GM18526 (cell line): ENCODE data around the gene MORC2.

ENCODE experiments used
- POLR2A ChIP-seq: IDR thresholded peaks from 3 replicates; pipeline ENCODE4 v1.6.1; 2011; ENCODE audit not compliant: insufficient read length; ENCODE audit errors: extremely low read depth

The MORC2 gene

GRCh38 chr22:30889268-30889995 lies 79.1 kb downstream of the MORC2 start:
- no peak for TF ChIP-seq POLR2A

- TF ChIP-seq POLR2A = no peak
Measured at GRCh38 chr22:30887861-30888260, 80.7 kb downstream of the MORC2 start.

DNA sequence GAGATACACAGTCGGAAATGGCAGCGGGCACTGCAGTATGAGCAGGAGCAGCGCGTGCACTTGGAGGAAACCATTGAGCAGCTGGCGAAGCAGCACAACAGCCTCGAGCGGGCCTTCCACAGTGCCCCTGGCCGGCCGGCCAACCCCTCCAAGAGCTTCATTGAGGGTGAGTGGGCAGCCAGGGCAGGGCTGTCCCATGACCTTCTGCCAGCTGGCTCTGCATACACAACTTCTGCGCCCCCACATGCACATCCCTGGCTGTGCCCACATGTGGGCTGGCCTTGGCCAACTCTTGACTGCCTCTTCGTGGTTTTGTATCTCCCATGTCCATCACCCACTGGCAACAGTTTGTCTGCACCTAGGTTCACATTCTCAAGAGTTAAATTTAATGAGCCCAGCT lies 81.1 kb downstream of the MORC2 start:
- TF ChIP-seq POLR2A = no peak

GRCh38 chr22:30885591-30885990 lies 83.0 kb downstream of the MORC2 start:
- TF ChIP-seq POLR2A = no peak

DNA sequence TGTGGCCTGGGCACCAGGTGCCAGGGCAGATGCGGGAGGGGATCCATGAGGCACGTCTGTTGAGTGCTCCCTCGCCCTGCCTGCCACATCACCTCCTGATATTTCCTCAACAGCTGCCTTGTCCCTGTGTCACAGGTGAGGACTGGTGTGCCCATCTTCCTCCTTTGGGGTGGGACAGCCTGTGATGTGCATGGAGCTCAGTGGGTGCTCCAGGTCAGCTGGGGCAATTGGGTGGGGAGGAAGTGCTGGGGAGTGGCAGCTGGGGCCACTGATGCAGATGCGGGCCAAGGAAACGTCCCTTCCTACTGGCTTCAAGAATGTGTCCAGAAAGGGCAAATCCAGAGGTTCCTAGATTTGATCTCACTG lies 83.6 kb downstream of the MORC2 start:
- no peak for TF ChIP-seq POLR2A

GRCh38 chr22:30884211-30885000 lies 84.2 kb downstream of the MORC2 start:
- no peak for TF ChIP-seq POLR2A

GRCh38 chr22:30883586-30884145 lies 84.9 kb downstream of the MORC2 start:
- TF ChIP-seq POLR2A = no peak

DNA sequence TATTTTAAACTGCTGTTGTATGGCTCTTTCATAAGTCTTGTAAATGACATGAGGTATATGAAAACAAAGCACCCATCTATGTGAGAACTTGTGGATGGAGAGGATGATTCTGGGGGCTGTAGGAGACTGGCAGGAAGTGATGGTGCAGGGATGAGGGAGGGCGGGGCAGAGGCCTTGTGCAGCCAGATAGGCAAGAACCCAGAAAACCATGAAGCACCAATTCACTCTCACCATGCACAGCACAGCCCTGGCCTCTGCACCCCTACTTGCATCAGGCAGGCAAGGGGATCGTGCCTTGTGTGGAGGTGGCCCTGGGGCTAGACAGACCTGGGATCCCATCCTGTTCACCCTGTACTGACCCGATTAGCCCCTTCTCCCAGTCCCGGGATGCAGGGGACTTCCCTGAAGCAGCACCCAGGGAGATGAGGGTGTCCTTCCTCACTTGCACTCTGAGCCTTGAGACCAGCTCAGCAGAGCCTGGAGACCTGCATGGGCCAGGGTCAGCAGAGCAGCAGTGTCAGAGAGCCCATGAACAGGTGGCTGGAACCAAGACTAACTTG lies 85.5 kb downstream of the MORC2 start:
- TF ChIP-seq POLR2A = no peak

- TF ChIP-seq POLR2A = no peak
Measured at GRCh38 chr22:30882184-30882717, 86.3 kb downstream of the MORC2 start.

DNA sequence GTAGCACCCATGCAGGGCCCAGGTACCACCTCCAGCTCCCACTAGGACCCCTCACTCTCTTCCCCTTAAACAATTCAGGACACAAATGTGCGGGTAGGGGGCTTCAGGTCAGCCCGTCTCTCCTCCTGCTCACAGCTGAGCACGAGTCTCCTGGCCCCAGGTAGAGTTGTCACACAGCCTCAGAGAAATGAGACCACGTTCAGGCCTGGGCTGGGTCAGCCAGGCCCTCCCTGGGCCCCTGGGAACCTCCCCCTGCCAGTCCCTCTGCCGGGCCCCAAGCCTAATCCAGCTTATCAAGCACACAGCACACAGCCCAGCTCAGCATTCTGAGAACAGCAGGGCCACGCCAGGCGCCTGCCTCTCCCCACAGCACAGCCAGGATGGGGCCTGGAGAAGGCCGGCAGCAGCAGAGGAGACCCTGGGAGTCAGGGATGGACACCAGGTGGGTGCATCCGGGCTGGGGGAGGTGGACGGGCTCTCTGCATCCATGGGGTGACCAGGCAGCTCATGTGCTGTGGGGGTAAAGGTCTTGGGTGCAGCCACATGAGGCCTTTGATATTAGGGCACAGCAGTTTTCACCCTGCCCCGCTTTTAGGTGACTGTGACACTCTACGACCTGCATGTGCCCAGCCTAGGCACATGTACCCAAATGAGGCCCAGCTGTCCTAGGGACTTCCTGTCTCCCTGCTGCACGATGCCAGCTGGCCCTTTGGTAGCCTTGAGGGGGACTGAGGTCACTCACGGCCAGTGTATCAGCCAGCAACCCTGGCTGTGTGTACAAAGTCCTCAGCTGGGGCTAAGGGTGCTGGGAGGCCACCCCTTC lies 87.0 kb downstream of the MORC2 start:
- TF ChIP-seq POLR2A = no peak

- TF ChIP-seq POLR2A = no peak
Measured at GRCh38 chr22:30880847-30881246, 87.7 kb downstream of the MORC2 start.

GRCh38 chr22:30880181-30880601 lies 88.4 kb downstream of the MORC2 start:
- no peak for TF ChIP-seq POLR2A

DNA sequence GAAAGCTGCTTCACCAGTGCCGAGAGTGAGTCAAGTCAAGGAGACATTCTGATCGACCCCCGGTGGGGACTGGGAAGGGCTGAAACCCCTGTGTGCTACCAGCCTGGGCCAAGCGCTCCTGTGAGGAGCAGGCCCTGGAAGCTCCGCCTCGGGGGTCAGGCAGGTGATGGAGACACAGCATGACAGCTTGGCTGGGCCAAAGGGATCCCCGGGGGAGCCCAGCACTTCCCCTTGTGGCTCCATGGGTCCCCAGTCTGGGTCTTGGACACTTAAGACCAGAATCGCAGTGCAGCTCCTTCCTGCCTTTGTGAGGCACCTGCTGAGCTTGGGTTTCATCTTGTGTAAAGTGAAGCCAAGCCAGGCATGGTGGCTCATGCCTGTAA lies 89.2 kb downstream of the MORC2 start:
- TF ChIP-seq POLR2A = no peak

DNA sequence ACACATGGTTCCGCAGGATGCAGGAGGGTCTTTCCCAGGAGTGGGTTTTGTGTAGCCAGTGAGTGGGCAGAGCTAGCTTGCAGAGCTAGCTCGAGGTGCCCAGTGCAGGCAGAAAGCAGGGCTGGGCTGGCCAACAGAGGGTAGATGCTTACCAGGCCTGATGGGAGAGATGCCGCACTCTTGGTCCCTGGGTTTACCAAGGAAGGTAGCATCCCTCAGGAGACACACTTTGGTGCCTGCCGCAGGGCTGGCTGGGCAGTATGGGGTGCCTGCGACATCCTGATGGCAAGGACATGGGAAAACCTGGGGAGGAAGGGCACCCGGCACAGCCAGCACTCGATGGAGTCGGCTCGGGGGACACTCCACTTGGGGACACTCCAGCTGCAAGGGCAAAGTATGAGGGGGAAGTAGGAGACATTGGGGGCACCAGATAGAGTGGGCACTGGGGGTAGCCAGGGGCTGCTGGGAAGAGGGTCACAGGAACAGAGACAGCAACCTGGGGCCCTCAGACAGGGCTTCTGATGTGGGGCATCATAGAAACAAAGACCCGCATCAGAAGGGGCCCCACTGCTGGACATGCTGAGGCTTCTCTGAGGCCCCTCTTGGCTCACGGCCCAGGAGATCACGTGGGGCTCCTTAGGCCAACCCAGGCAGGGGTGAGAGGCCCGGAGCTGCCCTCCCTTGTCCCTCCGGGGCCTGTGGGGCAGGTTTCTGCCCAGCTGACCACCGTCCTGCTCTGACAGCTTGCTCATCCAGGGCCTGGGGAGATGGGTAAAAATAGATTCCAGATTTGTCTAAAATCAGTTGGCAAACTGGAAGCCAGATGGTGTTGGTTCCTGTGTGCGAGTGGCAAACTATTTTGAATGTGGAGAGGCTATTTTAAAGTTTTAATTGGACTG lies 89.8 kb downstream of the MORC2 start:
- no peak for TF ChIP-seq POLR2A
